ENCODE data around the gene LIAS. TPM values are rescaled to one million over a fixed set of nuclear protein-coding genes. Genes with fewer than 3 reads are reported as not detected.

Gene LIAS
- total and polyA plus RNA-seq, 2 donors (not counting 1 experiment from before 2014, with no cell fraction given): 12.0 to 20.9 TPM

- no peak overlapping the region for H3K27ac ChIP-seq (ENCODE audit: low read length in 2 of 2)
- no peaks in the 10 kb centered on the region for H3K9me3 ChIP-seq (ENCODE audit: control extremely low read depth in 1 of 3, control insufficient read depth in 2 of 3, insufficient read depth in 1 of 3, low read length in 2 of 3)
- H3K4me3 Mint-ChIP-seq: no peak overlapping the region
- H3K4me3 ChIP-seq (ENCODE audit: control extremely low read depth in 1 of 5, extremely low read depth in 1 of 5, insufficient read depth in 1 of 5, low read depth in 2 of 5, low read length in 4 of 5): no peak overlapping the region
- DNase-seq (no peak), ATAC-seq (ENCODE audit: low read depth) (no peak)
- WGBS (ENCODE audit: insufficient coverage): no CpG with 5 or more reads among the region's 2 CpGs
- intact Hi-C loops (cut with micrococcal nuclease): no loop called here
- ChIA-PET CTCF (no interaction called here), POLR2A (no interaction called here)
- no peaks in the 10 kb centered on the region for H3K27me3 Mint-ChIP-seq
- no peaks in the 10 kb centered on the region for H3K4me1 Mint-ChIP-seq
- H2AFZ ChIP-seq (ENCODE audit: insufficient read depth, low read depth, low read length, poor library complexity, severe bottlenecking): no peak overlapping the region
- H4K20me1 ChIP-seq (ENCODE audit: control insufficient read depth, insufficient read depth, low read length, poor library complexity, severe bottlenecking): no peaks in the 10 kb centered on the region
- H3K27me3 ChIP-seq (replicated peaks in 1 of 4; ENCODE audit: control extremely low read depth in 1 of 4, control insufficient read depth in 3 of 4, insufficient read depth in 4 of 4, low read length in 3 of 4): no peaks in the 10 kb centered on the region
- H3K4me2 ChIP-seq (replicated peaks; ENCODE audit: low read depth, low read length, poor library complexity, severe bottlenecking): no peak overlapping the region
- H3K4me1 ChIP-seq (ENCODE audit: control insufficient read depth in 2 of 2, insufficient read depth in 2 of 2, low read length in 2 of 2): no peaks in the 10 kb centered on the region
- H3K79me2 ChIP-seq (ENCODE audit: control insufficient read depth, insufficient read depth, low read length): no peaks in the 10 kb centered on the region
- H3K9ac ChIP-seq (ENCODE audit: low read length): no peak overlapping the region
- H3K27ac Mint-ChIP-seq: no peak overlapping the region
- no peak for TF ChIP-seq CTCF (IDR thresholded peaks at IDR 0.05)
- TF ChIP-seq EZH2 (IDR thresholded peaks at IDR 0.05; ENCODE audit: borderline replicate concordance, insufficient read depth, low read depth, low read length, poor library complexity, severe bottlenecking): no peak
- H3K36me3 ChIP-seq (replicated peaks in 1 of 2; ENCODE audit: control extremely low read depth in 1 of 2, control insufficient read depth in 1 of 2, extremely low read depth in 1 of 2, insufficient read depth in 2 of 2, low read length in 1 of 2): no peaks in the 10 kb centered on the region
- no peaks in the 10 kb centered on the region for H3K9me3 Mint-ChIP-seq (ENCODE audit: insufficient read depth)
These were observed 43.1 kb upstream of the LIAS start for GRCh38 chr4:39415678-39416283.

GRCh38 chr4:39422247-39422646 lies 36.6 kb upstream of the LIAS start:
- POLR2A ChIA-PET: no interaction called here

More at GRCh38 chr4:39422247-39422646, 36.6 kb upstream of the LIAS start:
- no peaks in the 10 kb centered on the region for H3K27me3 Mint-ChIP-seq
- Histone ChIP-seq H3K27ac (ENCODE audit: low read length in 2 of 2) (no peak overlapping the region), H3K4me2 (replicated peaks; ENCODE audit: low read depth, low read length, poor library complexity, severe bottlenecking) (no peak overlapping the region), H3K79me2 (ENCODE audit: control insufficient read depth, insufficient read depth, low read length) (no peaks in the 10 kb centered on the region), H3K9me3 (ENCODE audit: control extremely low read depth in 1 of 3, control insufficient read depth in 2 of 3, insufficient read depth in 1 of 3, low read length in 2 of 3) (no peaks in the 10 kb centered on the region), H3K9ac (ENCODE audit: low read length) (no peak overlapping the region), H2AFZ (ENCODE audit: insufficient read depth, low read depth, low read length, poor library complexity, severe bottlenecking) (no peak overlapping the region), H3K36me3 (replicated peaks in 1 of 2; ENCODE audit: control extremely low read depth in 1 of 2, control insufficient read depth in 1 of 2, extremely low read depth in 1 of 2, insufficient read depth in 2 of 2, low read length in 1 of 2) (no peaks in the 10 kb centered on the region), H3K27me3 (replicated peaks in 1 of 4; ENCODE audit: control extremely low read depth in 1 of 4, control insufficient read depth in 3 of 4, insufficient read depth in 4 of 4, low read length in 3 of 4) (no peaks in the 10 kb centered on the region), H3K4me3 (ENCODE audit: control extremely low read depth in 1 of 5, extremely low read depth in 1 of 5, insufficient read depth in 1 of 5, low read depth in 2 of 5, low read length in 4 of 5) (no peak overlapping the region), H4K20me1 (ENCODE audit: control insufficient read depth, insufficient read depth, low read length, poor library complexity, severe bottlenecking) (no peaks in the 10 kb centered on the region), H3K4me1 (ENCODE audit: control insufficient read depth in 2 of 2, insufficient read depth in 2 of 2, low read length in 2 of 2) (no peaks in the 10 kb centered on the region)
- intact Hi-C loops (cut with micrococcal nuclease): no loop called here
- ATAC-seq (ENCODE audit: low read depth): no peak
- WGBS (ENCODE audit: insufficient coverage): 86% methylated on average over 1 of the region's 3 CpGs
- H3K27ac Mint-ChIP-seq: no peak overlapping the region
- H3K9me3 Mint-ChIP-seq (ENCODE audit: insufficient read depth): no peaks in the 10 kb centered on the region
- CTCF ChIA-PET: no interaction called here
- DNase-seq: no peak
- H3K4me3 Mint-ChIP-seq: no peak overlapping the region
- H3K4me1 Mint-ChIP-seq: no peaks in the 10 kb centered on the region
- no peak for TF ChIP-seq EZH2 (IDR thresholded peaks at IDR 0.05; ENCODE audit: borderline replicate concordance, insufficient read depth, low read depth, low read length, poor library complexity, severe bottlenecking)
- TF ChIP-seq CTCF (IDR thresholded peaks at IDR 0.05): no peak
